Measurements from ENCODE around the gene SLC46A1. TPM values are rescaled to one million over a fixed set of nuclear protein-coding genes. Genes with fewer than 3 reads are reported as not detected.

SLC46A1 gene
- total and polyA plus RNA-seq, 12 donors: 11.9 to 104 (median 46.3) TPM

DNA sequence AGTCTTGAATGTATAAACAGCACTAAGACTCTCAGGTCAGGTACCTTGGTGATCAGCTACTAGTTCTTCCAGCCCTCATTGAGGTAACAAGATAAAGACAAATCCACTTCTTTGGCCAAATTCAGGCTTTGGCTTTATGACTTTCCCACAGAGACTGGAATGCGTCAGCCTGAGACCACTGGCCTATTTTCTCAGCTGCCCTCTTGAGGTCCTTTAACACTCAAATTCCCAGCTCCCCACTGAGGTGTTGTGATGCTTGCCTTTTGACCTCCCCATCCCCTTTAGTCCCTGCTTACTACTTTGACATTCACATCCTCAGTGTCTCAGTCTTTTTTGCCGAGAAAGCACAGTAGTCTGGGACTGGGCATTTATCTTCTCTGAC, 59.8 kb downstream of the SLC46A1 start:
- no peak for TF ChIP-seq POLR2A (IDR thresholded peaks at IDR 0.05)
- TF ChIP-seq, protein P1, sequence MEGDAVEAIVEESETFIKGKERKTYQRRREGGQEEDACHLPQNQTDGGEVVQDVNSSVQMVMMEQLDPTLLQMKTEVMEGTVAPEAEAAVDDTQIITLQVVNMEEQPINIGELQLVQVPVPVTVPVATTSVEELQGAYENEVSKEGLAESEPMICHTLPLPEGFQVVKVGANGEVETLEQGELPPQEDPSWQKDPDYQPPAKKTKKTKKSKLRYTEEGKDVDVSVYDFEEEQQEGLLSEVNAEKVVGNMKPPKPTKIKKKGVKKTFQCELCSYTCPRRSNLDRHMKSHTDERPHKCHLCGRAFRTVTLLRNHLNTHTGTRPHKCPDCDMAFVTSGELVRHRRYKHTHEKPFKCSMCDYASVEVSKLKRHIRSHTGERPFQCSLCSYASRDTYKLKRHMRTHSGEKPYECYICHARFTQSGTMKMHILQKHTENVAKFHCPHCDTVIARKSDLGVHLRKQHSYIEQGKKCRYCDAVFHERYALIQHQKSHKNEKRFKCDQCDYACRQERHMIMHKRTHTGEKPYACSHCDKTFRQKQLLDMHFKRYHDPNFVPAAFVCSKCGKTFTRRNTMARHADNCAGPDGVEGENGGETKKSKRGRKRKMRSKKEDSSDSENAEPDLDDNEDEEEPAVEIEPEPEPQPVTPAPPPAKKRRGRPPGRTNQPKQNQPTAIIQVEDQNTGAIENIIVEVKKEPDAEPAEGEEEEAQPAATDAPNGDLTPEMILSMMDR (IDR thresholded peaks at IDR 0.05): no peak
- intact Hi-C loops (cut with DNase I): no loop called here
- Histone ChIP-seq H3K27ac (peak overlapping the region; percentile 64 to 93 (median 80)), H3K36me3 (replicated peaks in 1 of 2) (peaks cover 0 to 88% of the 10 kb centered on the region in 2 donors), H3K4me1 (replicated peaks in 1 of 2) (peaks cover 27 to 38% of the 10 kb centered on the region in 2 donors), H3K4me3 (no peak overlapping the region), H3K9me3 (replicated peaks in 1 of 3) (no peaks in the 10 kb centered on the region), H3K27me3 (no peaks in the 10 kb centered on the region)
- no peak for DNase-seq
- 34 to 45% (median 41%) methylated on average over 2 of the region's 2 CpGs for WGBS, 4 donors

DNA sequence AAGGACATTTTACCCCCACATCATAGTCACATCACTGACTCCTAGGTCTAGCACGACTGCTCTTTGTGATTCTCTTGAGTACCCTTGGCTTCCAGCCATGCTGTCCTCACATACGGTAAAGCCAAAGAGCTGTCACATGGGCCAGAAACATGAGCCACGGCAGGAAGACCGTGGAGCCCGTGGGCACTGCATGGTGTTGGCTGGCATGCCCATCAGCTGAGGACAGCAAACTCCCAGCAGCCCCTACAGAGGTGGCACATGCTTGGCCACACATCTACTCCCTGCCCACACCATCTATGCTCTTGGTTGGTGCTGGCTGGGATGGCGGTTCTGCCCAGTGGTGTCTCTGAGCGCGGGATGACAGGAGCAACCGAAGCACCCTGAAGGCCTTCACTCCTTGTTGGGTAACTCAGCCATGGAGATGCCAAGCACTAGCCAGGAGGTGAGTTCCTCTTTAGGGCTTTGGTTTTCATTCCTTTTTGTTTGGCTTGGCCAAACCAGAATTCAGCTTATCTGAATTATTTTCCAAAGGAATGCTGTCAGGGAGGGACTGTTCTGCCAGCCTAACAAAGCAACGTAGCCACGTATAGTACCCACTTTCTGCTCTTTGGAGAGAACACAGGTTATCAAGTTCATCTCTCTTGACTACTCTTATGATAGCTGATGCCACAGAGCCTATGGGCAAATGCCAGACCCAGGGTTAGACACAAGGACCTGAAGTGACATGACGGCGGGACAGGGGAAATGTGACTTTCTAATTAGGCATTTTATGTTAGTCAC, 60.4 kb downstream of the SLC46A1 start:
- intact Hi-C loops (cut with DNase I): no loop called here
- TF ChIP-seq, protein P1 (IDR thresholded peaks at IDR 0.05): no peak
- TF ChIP-seq POLR2A (IDR thresholded peaks at IDR 0.05): no peak
- Histone ChIP-seq H3K27me3 (no peaks in the 10 kb centered on the region), H3K27ac (peak overlapping the region; percentile 64 to 93 (median 80)), H3K9me3 (replicated peaks in 1 of 3) (no peaks in the 10 kb centered on the region), H3K4me1 (replicated peaks in 1 of 2) (peaks cover 27 to 38% of the 10 kb centered on the region in 2 donors), H3K4me3 (no peak overlapping the region), H3K36me3 (replicated peaks in 1 of 2) (peaks cover 0 to 88% of the 10 kb centered on the region in 2 donors)
- peak in 6 of 7 donors; percentile 47 to 82 (median 68) for DNase-seq
- WGBS, 4 donors: 47 to 53% (median 49%) methylated on average over 7 to 13 of the region's 13 CpGs

Small RNA genes lying within 50 kb of the gene (microRNA-seq; reads per million reads assigned to microRNA genes)
- gene MIR4723: 0.89 to 3.4 (median 2.3) reads per million in 3 donors

Other genes starting within 250 kb of the SLC46A1 start
- gene TMEM97, start 87.0 kb downstream of the SLC46A1 start, total RNA-seq: 100 to 1,000 TPM in 2 of 9 donors, 10 to 100 TPM in 7; 23.8 to 420 (median 36.4) TPM
- gene TMEM97, start 87.0 kb downstream of the SLC46A1 start, polyA plus RNA-seq: 100 to 1,000 TPM in 1 of 3 donors, 1 to 10 TPM in 2; 6.5 to 779 (median 8.3) TPM
- 10 to 100 TPM; 24.5 to 69.5 (median 40.9) TPM for gene IFT20, start 70.7 kb downstream of the SLC46A1 start, total RNA-seq
- 100 to 1,000 TPM in 1 of 3 donors, 10 to 100 TPM in 2; 26.0 to 100 (median 78.7) TPM for gene IFT20, start 70.7 kb downstream of the SLC46A1 start, polyA plus RNA-seq
- gene TNFAIP1, start 70.5 kb downstream of the SLC46A1 start, total RNA-seq: 10 to 100 TPM; 21.7 to 70.6 (median 41.0) TPM
- gene TNFAIP1, start 70.5 kb downstream of the SLC46A1 start, polyA plus RNA-seq: 10 to 100 TPM; 17.2 to 32.5 (median 23.8) TPM
- 100 to 1,000 TPM; 154 to 204 (median 175) TPM for gene POLDIP2, start 48.7 kb downstream of the SLC46A1 start, total RNA-seq
- gene POLDIP2, start 48.7 kb downstream of the SLC46A1 start, polyA plus RNA-seq: 100 to 1,000 TPM in 2 of 3 donors, 10 to 100 TPM in 1; 74.2 to 201 (median 111) TPM
- gene SEBOX, start 41.0 kb downstream of the SLC46A1 start, total RNA-seq: not detected
- gene SEBOX, start 41.0 kb downstream of the SLC46A1 start, polyA plus RNA-seq: not detected
- gene VTN, start 35.9 kb downstream of the SLC46A1 start, total RNA-seq: 100 to 1,000 TPM in 8 of 9 donors, 1 to 10 TPM in 1; 5.5 to 470 (median 220) TPM
- gene VTN, start 35.9 kb downstream of the SLC46A1 start, polyA plus RNA-seq: 100 to 1,000 TPM in 2 of 3 donors, 10 to 100 TPM in 1; 69.9 to 184 (median 122) TPM
- gene SARM1, start 34.5 kb downstream of the SLC46A1 start, total RNA-seq: 10 to 100 TPM in 8 of 9 donors, 1 to 10 TPM in 1; 5.8 to 40.0 (median 24.9) TPM
- gene SARM1, start 34.5 kb downstream of the SLC46A1 start, polyA plus RNA-seq: 10 to 100 TPM; 10.8 to 22.6 (median 16.0) TPM
- gene SLC13A2, start 67.4 kb upstream of the SLC46A1 start, total RNA-seq: 1 to 10 TPM in 1 of 9 donors, not detected in 8; 1.6 TPM
- gene SLC13A2, start 67.4 kb upstream of the SLC46A1 start, polyA plus RNA-seq: under 1 TPM in 2 of 3 donors, not detected in 1; 0.03 to 0.05 TPM
- under 1 TPM in 1 of 9 donors, not detected in 8; 0.06 TPM for gene FOXN1, start 100.1 kb upstream of the SLC46A1 start, total RNA-seq
- not detected for gene FOXN1, start 100.1 kb upstream of the SLC46A1 start, polyA plus RNA-seq
- 10 to 100 TPM; 26.7 to 80.8 (median 41.3) TPM for gene UNC119, start 146.4 kb upstream of the SLC46A1 start, total RNA-seq
- gene UNC119, start 146.4 kb upstream of the SLC46A1 start, polyA plus RNA-seq: 10 to 100 TPM; 28.3 to 47.7 (median 36.1) TPM
- 10 to 100 TPM; 44.5 to 73.0 (median 58.7) TPM for gene PIGS, start 165.3 kb upstream of the SLC46A1 start, total RNA-seq
- 10 to 100 TPM in 2 of 3 donors, 1 to 10 TPM in 1; 9.2 to 44.1 (median 12.6) TPM for gene PIGS, start 165.3 kb upstream of the SLC46A1 start, polyA plus RNA-seq
- 10 to 100 TPM in 8 of 9 donors, 1 to 10 TPM in 1; 6.3 to 65.5 (median 32.3) TPM for gene ALDOC, start 170.7 kb upstream of the SLC46A1 start, total RNA-seq
- gene ALDOC, start 170.7 kb upstream of the SLC46A1 start, polyA plus RNA-seq: 10 to 100 TPM; 18.5 to 61.2 (median 18.7) TPM
- gene SPAG5, start 192.8 kb upstream of the SLC46A1 start, total RNA-seq: 10 to 100 TPM in 1 of 9 donors, 1 to 10 TPM in 7, under 1 TPM in 1; 0.97 to 35.6 (median 3.9) TPM
- 10 to 100 TPM in 2 of 3 donors, 1 to 10 TPM in 1; 4.3 to 27.5 (median 13.4) TPM for gene SPAG5, start 192.8 kb upstream of the SLC46A1 start, polyA plus RNA-seq
- gene RSKR, start 208.0 kb upstream of the SLC46A1 start, total RNA-seq: 10 to 100 TPM in 2 of 9 donors, 1 to 10 TPM in 7; 1.1 to 12.3 (median 5.2) TPM
- 10 to 100 TPM in 1 of 3 donors, 1 to 10 TPM in 2; 2.7 to 12.2 (median 4.3) TPM for gene RSKR, start 208.0 kb upstream of the SLC46A1 start, polyA plus RNA-seq
- gene BLTP2, start 238.9 kb upstream of the SLC46A1 start, total RNA-seq: 100 to 1,000 TPM in 8 of 9 donors, 10 to 100 TPM in 1; 93.1 to 228 (median 139) TPM
- gene BLTP2, start 238.9 kb upstream of the SLC46A1 start, polyA plus RNA-seq: 100 to 1,000 TPM in 1 of 3 donors, 10 to 100 TPM in 2; 27.8 to 137 (median 29.9) TPM